ENCODE data around the gene MAGOHB.

The MAGOHB gene

DNA sequence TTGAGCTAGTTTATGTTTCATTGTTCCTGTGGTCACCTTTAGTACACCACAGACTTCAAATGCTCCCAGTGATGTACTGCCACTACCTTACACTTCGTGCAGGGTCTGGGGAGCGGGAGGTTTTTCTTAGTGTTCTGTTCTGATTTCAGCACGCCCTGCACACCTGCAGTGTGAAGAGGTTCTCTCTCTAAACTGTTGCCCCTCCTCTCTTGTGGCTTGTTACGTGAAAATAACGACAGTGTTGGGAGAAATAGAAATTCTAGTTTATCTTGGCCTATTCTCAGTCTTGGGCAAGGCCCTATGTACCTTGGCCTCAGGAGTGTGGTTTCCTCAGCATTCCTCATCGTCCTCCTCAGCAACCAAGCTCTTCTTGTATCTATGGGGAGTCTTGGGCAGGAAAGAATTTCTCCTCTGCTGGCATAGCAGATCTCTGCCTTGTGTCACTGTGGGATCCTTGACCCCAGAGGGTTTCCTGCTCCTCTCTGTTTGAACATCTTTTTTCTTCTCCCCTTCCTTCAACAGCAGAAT lies 59.1 kb downstream of the MAGOHB start:
- DNase-seq (ENCODE audit: low spot score): no peak
